Mesenchymal stem cell (in vitro differentiated cells and primary cell): Measurements from ENCODE around the gene TEKT5. TPM values are rescaled to one million over a fixed set of nuclear protein-coding genes. Genes with fewer than 3 reads are reported as not detected.

ENCODE experiments used
- DNase-seq: peaks from one replicate; pipeline ENCODE4 v3.0.0-alpha.2; 2013
- H2AFZ ChIP-seq: one replicate; pipeline ENCODE4 v1.6.1; 2013; ENCODE audit warnings: low read depth, mild to moderate bottlenecking, control low read depth, inconsistent platforms, low read length, moderate library complexity
- H2AK5ac ChIP-seq: 2 replicates; pipeline ENCODE4 v1.6.1; 2013; ENCODE audit warnings: low read length, moderate library complexity, mild to moderate bottlenecking, inconsistent platforms; ENCODE audit not compliant: severe bottlenecking
- H2BK120ac ChIP-seq: one replicate; pipeline ENCODE4 v1.6.1; 2013; ENCODE audit warnings: low read depth, mild to moderate bottlenecking, inconsistent platforms, low read length, moderate library complexity
- H2BK12ac ChIP-seq, 2 experiments: one replicate each; pipeline ENCODE4 v1.6.1; 2013; ENCODE audit warnings: inconsistent platforms in 2 of 2, low read length in 2 of 2, mild to moderate bottlenecking in 2 of 2, moderate library complexity in 2 of 2, control low read depth in 1 of 2
- H2BK15ac ChIP-seq: one replicate; pipeline ENCODE4 v1.6.1; 2013; ENCODE audit warnings: mild to moderate bottlenecking, low read depth, inconsistent platforms; ENCODE audit not compliant: poor library complexity, severe bottlenecking
- H2BK5ac ChIP-seq: 2 replicates; pipeline ENCODE4 v1.6.1; 2013; ENCODE audit warnings: low read depth, mild to moderate bottlenecking, low read length, control low read depth, inconsistent platforms; ENCODE audit not compliant: poor library complexity, severe bottlenecking
- H3K14ac ChIP-seq, 2 experiments: one replicate each; pipeline ENCODE4 v1.6.1; 2013; ENCODE audit warnings: inconsistent platforms in 2 of 2, low read length in 2 of 2, control low read depth in 1 of 2, mild to moderate bottlenecking in 1 of 2, moderate library complexity in 1 of 2
- H3K18ac ChIP-seq, 2 experiments: one replicate each; pipeline ENCODE4 v1.6.1; 2013; ENCODE audit warnings: inconsistent platforms in 2 of 2, low read length in 2 of 2, control low read depth in 1 of 2, low read depth in 1 of 2, mild to moderate bottlenecking in 1 of 2
- H3K23ac ChIP-seq, 2 experiments: one replicate each; pipeline ENCODE4 v1.6.1; 2013; ENCODE audit warnings: inconsistent platforms in 2 of 2, low read length in 2 of 2, mild to moderate bottlenecking in 2 of 2, moderate library complexity in 2 of 2, control low read depth in 1 of 2
- H3K27ac ChIP-seq: 2 replicates; pipeline ENCODE4 v1.5.1; 2013; ENCODE audit warnings: mild to moderate bottlenecking, moderate library complexity, low read length, control low read depth, inconsistent platforms; ENCODE audit not compliant: poor library complexity, severe bottlenecking
- H3K27me3 ChIP-seq, 2 experiments: 2 replicates each; pipeline versions ENCODE4 v1.6.1 to v1.7.0; 2013; ENCODE audit warnings: low read length in 2 of 2, mild to moderate bottlenecking in 2 of 2, moderate library complexity in 2 of 2, control low read depth in 1 of 2, inconsistent platforms in 1 of 2; ENCODE audit not compliant: control insufficient read depth in 1 of 2, insufficient read depth in 1 of 2
- H3K36me3 ChIP-seq, 2 experiments: 2 replicates each; pipeline versions ENCODE4 v1.6.1 to v1.7.0; 2013; ENCODE audit warnings: low read length in 2 of 2, control low read depth in 1 of 2, inconsistent platforms in 1 of 2, low read depth in 1 of 2, mild to moderate bottlenecking in 1 of 2; ENCODE audit not compliant: insufficient read depth in 2 of 2, control insufficient read depth in 1 of 2
- H3K4ac ChIP-seq, 2 experiments: one replicate each; pipeline ENCODE4 v1.6.1; 2013; ENCODE audit warnings: inconsistent platforms in 2 of 2, low read length in 2 of 2, mild to moderate bottlenecking in 2 of 2, moderate library complexity in 2 of 2, control low read depth in 1 of 2, low read depth in 1 of 2
- H3K4me1 ChIP-seq: 2 replicates; pipeline ENCODE4 v1.6.1; 2013; ENCODE audit warnings: low read depth, low read length, control low read depth; ENCODE audit not compliant: control insufficient read depth, insufficient read depth
- H3K4me2 ChIP-seq: 2 replicates; pipeline ENCODE4 v1.6.1; 2013; ENCODE audit warnings: low read length, mild to moderate bottlenecking, inconsistent platforms; ENCODE audit not compliant: poor library complexity, severe bottlenecking
- H3K4me3 ChIP-seq, 2 experiments: 2 replicates each; pipeline versions ENCODE4 v1.5.1 to v1.7.0; 2013; ENCODE audit warnings: low read length in 2 of 2, mild to moderate bottlenecking in 2 of 2, control low read depth in 1 of 2, low read depth in 1 of 2; ENCODE audit not compliant: insufficient read depth in 1 of 2
- H3K79me1 ChIP-seq: replicated peaks from 2 replicates; pipeline ENCODE4 v1.6.1; 2013; ENCODE audit warnings: mild to moderate bottlenecking, control low read depth, low read length, inconsistent platforms; ENCODE audit not compliant: poor library complexity, severe bottlenecking
- H3K9ac ChIP-seq: 2 replicates; pipeline ENCODE4 v1.7.0; 2013; ENCODE audit warnings: mild to moderate bottlenecking, low read length, moderate library complexity
- H3K9me3 ChIP-seq: 2 replicates; pipeline ENCODE4 v1.7.0; 2013; ENCODE audit warnings: mild to moderate bottlenecking, low read length; ENCODE audit not compliant: control insufficient read depth
- H4K8ac ChIP-seq: one replicate; pipeline ENCODE4 v1.6.1; 2013; ENCODE audit warnings: inconsistent platforms, mild to moderate bottlenecking, low read length, moderate library complexity
- H4K91ac ChIP-seq: one replicate; pipeline ENCODE4 v1.6.1; 2013; ENCODE audit warnings: mild to moderate bottlenecking, low read length, inconsistent platforms
- WGBS: methylation state at CpG from one replicate; pipeline ENCODE4 v1.1.7; 2013; ENCODE audit warnings: mixed read lengths; 5-methylcytosine and 5-hydroxymethylcytosine counted together
- polyA plus RNA-seq, 2 experiments: library from polyadenylated mRNA; stranded (reverse); fragments of 200-250 nt; gene quantifications; one replicate each; pipeline ENCODE4 v1.2.3, GENCODE V29; 2013

The TEKT5 gene
- not detected for polyA plus RNA-seq (2013, experiment 1 of 2)
- polyA plus RNA-seq (2013, experiment 2 of 2): 0.05 TPM

DNA sequence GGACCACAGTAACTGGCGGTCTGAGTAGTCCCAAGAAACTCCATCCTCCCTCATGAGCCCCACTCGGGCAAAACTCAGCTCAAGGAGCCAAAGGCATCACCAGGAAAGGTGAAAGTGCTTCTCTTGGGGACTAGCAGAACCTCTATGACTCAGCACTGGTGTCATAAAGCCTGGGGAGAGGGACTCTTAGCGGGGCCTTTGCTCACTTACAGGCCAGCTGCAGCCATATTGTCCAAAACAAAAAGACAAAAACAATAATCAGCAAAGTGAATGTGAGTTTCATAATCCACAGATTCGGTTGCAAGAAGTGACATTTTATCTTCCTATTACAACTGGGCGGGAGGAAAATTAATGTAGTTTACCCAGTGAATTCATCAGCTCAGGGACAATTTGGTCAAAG lies at the start of gene TEKT5:
TEKT5 (minus strand) TSS at position 101 of the 400 bp plus-strand sequence; CDS start at position 44, 57 bp downstream.
- Histone ChIP-seq H4K91ac (no peak within 1 kb of the TSS), H2BK15ac (no peak within 1 kb of the TSS), H3K27ac (no peak within 1 kb of the TSS), H3K4me2 (no peak within 1 kb of the TSS), H3K79me1 (no peaks in the 10 kb centered on the region), H3K9ac (no peak within 1 kb of the TSS), H4K8ac (no peak within 1 kb of the TSS), H3K18ac (no peak within 1 kb of the TSS), H2AK5ac (no peak within 1 kb of the TSS), H2BK12ac (no peak within 1 kb of the TSS), H3K36me3 (no peaks in the 10 kb centered on the region), H3K4me1 (no peaks in the 10 kb centered on the region), H3K9me3 (no peaks in the 10 kb centered on the region), H3K23ac (no peak within 1 kb of the TSS), H2AFZ (no peak within 1 kb of the TSS), H3K4ac (no peak within 1 kb of the TSS), H3K27me3 (peaks cover 0 to 17% of the 10 kb centered on the region in 2 experiments), H2BK5ac (no peak within 1 kb of the TSS), H2BK120ac (no peak within 1 kb of the TSS), H3K14ac (no peak within 1 kb of the TSS), H3K4me3 (no peak within 1 kb of the TSS)
- WGBS: 67% methylated on average over 5 of the region's 5 CpGs
- DNase-seq: no peak

DNA sequence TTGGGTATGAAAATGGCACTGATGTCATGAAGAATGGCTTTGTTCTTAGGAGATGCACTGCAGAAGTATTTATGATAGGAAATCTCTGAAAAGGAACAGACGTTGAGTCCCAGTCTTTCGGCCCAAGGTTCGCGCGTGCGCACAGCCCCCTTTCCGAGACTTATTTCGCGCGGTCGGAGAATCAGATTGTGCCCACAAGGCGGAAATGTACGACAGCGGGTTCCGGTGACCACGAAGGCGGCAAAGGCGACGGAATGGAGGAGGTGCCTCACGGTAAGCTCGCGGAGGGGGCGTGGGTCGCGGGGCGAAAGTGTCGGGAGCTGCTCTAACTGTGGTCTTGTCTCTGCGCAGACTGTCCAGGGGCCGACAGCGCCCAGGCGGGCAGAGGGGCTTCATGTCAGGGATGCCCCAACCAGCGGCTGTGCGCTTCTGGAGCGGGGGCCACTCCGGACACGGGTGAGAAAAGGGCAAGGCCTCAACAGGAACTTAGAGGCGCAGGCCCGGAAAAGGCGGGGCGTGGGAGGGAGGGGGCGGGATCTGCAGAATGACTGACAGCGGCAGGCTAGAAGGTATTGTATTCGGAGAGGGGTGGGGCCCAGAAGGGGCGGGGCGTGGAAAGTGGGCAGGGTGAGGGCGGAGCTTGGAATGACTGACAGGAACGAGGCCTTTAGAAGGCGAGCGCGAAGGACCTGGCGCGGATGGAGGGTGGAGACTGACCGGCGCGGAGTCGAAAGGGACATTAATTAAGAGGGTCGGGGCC lies 49.1 kb upstream of the TEKT5 start, which contains the start of gene NUBP1:
NUBP1 (plus strand) TSS at position 233 of the 760 bp plus-strand sequence; CDS start at position 255, 22 bp downstream.
- H4K91ac ChIP-seq: peak within 1 kb of the TSS; percentile 99
- under 1% methylated on average over 57 of the region's 57 CpGs for WGBS
- H3K36me3 ChIP-seq: peaks cover 11 to 18% of the 10 kb centered on the region in 2 experiments
- H3K4me3 ChIP-seq: peak within 1 kb of the TSS; percentile 83 to 84
- H3K9me3 ChIP-seq: no peaks in the 10 kb centered on the region
- peak within 1 kb of the TSS; percentile 79 for H2AFZ ChIP-seq
- no peak within 1 kb of the TSS for H2AK5ac ChIP-seq
- H3K14ac ChIP-seq: peak within 1 kb of the TSS in 1 of 2 experiments; percentile 97
- H3K18ac ChIP-seq: peak within 1 kb of the TSS; percentile 96 to 99
- peak within 1 kb of the TSS in 1 of 2 experiments; percentile 29 for H2BK12ac ChIP-seq
- peak within 1 kb of the TSS; percentile 99 for H3K27ac ChIP-seq
- H2BK120ac ChIP-seq: peak within 1 kb of the TSS; percentile 90
- H3K23ac ChIP-seq: peak within 1 kb of the TSS in 1 of 2 experiments; percentile 66
- H4K8ac ChIP-seq: peak within 1 kb of the TSS; percentile 99
- H3K79me1 ChIP-seq: peaks cover 6% of the 10 kb centered on the region
- DNase-seq: peak; percentile 98
- H3K4me2 ChIP-seq: peak within 1 kb of the TSS; percentile 60
- H3K27me3 ChIP-seq: no peaks in the 10 kb centered on the region
- H2BK15ac ChIP-seq: peak within 1 kb of the TSS; percentile 64
- H3K9ac ChIP-seq: peak within 1 kb of the TSS; percentile 97
- peaks cover 3% of the 10 kb centered on the region for H3K4me1 ChIP-seq
- H2BK5ac ChIP-seq: peak within 1 kb of the TSS; percentile 98
- H3K4ac ChIP-seq: peak within 1 kb of the TSS; percentile 90 to 95

DNA sequence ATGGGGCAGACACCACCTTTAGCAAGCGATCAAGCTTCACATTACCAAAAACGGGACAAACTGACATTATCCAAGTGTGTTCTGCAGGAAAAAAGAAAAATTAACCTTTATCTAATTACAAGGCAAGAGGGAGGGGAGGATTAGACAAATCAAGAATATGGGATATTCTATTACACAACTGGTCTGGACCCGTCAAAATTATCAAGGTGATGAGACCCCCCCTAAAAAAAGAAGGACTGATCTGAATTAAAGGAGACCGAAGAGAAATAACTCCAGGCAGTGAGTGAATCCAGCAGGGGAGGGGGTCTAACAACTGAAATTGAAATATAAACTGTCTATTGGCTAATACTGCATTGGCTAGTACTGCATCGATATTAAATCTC lies 48.5 kb upstream of the TEKT5 start:
- Histone ChIP-seq H3K36me3 (peaks cover 9 to 15% of the 10 kb centered on the region in 2 experiments), H3K18ac (no peak overlapping the region), H3K4me3 (peak overlapping the region in 1 of 2 experiments; percentile 84), H2BK12ac (no peak overlapping the region), H3K14ac (no peak overlapping the region), H2BK15ac (no peak overlapping the region), H3K27ac (peak overlapping the region; percentile 58), H2BK120ac (no peak overlapping the region), H3K4ac (no peak overlapping the region), H2AFZ (no peak overlapping the region), H3K27me3 (no peaks in the 10 kb centered on the region), H3K4me1 (peaks cover 4% of the 10 kb centered on the region), H3K9ac (peak overlapping the region; percentile 97), H3K79me1 (peaks cover 6% of the 10 kb centered on the region), H2AK5ac (no peak overlapping the region), H4K8ac (no peak overlapping the region), H3K23ac (no peak overlapping the region), H3K9me3 (no peaks in the 10 kb centered on the region), H4K91ac (no peak overlapping the region), H3K4me2 (peak overlapping the region; percentile 30), H2BK5ac (no peak overlapping the region)
- DNase-seq: no peak
- 49% methylated on average over 3 of the region's 5 CpGs for WGBS

DNA sequence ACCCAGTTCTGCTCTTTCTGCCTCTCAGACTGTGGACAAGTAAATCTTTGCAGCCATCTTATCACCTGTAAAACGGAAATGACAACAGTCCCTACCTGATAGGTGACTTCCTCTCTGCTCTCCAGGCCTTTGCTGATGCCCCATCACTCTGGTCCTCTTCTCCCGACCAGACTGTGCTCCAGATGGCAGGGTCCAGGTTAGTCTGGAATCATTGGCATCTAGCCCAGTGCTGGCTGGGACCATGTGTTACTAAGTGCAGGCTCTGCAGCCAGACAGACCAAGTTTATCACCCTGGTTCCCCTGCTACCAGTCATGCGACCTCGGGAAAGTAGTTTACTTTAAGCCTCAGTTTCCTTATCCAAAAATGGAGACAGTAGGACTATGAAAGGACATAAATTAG lies 47.1 kb upstream of the TEKT5 start:
- H3K9ac ChIP-seq: no peak overlapping the region
- peaks cover 6% of the 10 kb centered on the region for H3K79me1 ChIP-seq
- no peak overlapping the region for H3K27ac ChIP-seq
- no peaks in the 10 kb centered on the region for H3K9me3 ChIP-seq
- no peak overlapping the region for H3K14ac ChIP-seq
- DNase-seq: no peak
- no peak overlapping the region for H2BK15ac ChIP-seq
- H4K8ac ChIP-seq: no peak overlapping the region
- no peak overlapping the region for H3K18ac ChIP-seq
- no peak overlapping the region for H4K91ac ChIP-seq
- H3K23ac ChIP-seq: no peak overlapping the region
- H2BK12ac ChIP-seq: peak overlapping the region in 1 of 2 experiments; percentile 6
- H2AK5ac ChIP-seq: no peak overlapping the region
- no peak overlapping the region for H3K4me3 ChIP-seq
- no peak overlapping the region for H2AFZ ChIP-seq
- H3K4me2 ChIP-seq: no peak overlapping the region
- H3K4ac ChIP-seq: no peak overlapping the region
- 79% methylated on average over 3 of the region's 4 CpGs for WGBS
- no peak overlapping the region for H2BK120ac ChIP-seq
- H3K36me3 ChIP-seq: peaks cover 4% of the 10 kb centered on the region in 2 experiments
- peaks cover 9% of the 10 kb centered on the region for H3K4me1 ChIP-seq
- H3K27me3 ChIP-seq: no peaks in the 10 kb centered on the region
- H2BK5ac ChIP-seq: no peak overlapping the region
